LNCAP (cell line): Measurements from ENCODE around the gene LAMC2.

ENCODE experiments used
- TF ChIP-seq, protein P1 (sequence below): fragments of 450-650 bp; IDR thresholded peaks from 2 replicates; pipeline ENCODE4 v1.5.1; 2017; ENCODE audit warnings: mild to moderate bottlenecking

LAMC2 gene

GRCh38 chr1:183203094-183203493 lies 17.0 kb downstream of the LAMC2 start:
- TF ChIP-seq, protein P1, sequence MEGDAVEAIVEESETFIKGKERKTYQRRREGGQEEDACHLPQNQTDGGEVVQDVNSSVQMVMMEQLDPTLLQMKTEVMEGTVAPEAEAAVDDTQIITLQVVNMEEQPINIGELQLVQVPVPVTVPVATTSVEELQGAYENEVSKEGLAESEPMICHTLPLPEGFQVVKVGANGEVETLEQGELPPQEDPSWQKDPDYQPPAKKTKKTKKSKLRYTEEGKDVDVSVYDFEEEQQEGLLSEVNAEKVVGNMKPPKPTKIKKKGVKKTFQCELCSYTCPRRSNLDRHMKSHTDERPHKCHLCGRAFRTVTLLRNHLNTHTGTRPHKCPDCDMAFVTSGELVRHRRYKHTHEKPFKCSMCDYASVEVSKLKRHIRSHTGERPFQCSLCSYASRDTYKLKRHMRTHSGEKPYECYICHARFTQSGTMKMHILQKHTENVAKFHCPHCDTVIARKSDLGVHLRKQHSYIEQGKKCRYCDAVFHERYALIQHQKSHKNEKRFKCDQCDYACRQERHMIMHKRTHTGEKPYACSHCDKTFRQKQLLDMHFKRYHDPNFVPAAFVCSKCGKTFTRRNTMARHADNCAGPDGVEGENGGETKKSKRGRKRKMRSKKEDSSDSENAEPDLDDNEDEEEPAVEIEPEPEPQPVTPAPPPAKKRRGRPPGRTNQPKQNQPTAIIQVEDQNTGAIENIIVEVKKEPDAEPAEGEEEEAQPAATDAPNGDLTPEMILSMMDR = no peak

- TF ChIP-seq, protein P1 = no peak
These were observed 19.2 kb downstream of the LAMC2 start for GRCh38 chr1:183205196-183205781.

DNA sequence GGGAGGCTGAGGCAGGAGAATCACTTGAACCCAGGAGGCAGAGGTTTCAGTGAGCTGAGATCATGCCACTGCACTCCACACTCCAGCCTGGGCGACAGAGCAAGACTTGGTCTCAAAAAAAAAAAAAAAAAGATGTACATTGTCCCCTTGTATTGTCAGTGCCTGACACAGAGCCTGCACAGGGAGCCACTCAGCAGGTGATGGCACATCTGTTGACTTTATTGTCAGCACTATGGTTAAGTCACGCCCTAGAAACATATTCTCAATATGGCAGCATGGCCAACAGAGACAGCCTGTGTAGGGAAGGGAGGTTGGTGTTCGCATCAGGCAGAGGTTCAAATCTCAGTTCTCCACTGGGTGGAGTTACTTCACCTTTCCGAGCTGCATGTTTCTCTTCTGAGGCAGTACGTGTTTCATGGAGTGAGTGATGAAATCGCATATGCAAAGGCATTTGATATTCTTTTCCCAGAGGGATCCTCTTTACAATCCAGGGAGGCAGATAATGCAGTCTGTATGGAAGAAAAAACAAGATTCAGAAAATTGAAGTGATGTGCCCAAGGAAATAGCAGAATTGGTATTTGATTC lies 20.6 kb downstream of the LAMC2 start:
- TF ChIP-seq, protein P1 = no peak

DNA sequence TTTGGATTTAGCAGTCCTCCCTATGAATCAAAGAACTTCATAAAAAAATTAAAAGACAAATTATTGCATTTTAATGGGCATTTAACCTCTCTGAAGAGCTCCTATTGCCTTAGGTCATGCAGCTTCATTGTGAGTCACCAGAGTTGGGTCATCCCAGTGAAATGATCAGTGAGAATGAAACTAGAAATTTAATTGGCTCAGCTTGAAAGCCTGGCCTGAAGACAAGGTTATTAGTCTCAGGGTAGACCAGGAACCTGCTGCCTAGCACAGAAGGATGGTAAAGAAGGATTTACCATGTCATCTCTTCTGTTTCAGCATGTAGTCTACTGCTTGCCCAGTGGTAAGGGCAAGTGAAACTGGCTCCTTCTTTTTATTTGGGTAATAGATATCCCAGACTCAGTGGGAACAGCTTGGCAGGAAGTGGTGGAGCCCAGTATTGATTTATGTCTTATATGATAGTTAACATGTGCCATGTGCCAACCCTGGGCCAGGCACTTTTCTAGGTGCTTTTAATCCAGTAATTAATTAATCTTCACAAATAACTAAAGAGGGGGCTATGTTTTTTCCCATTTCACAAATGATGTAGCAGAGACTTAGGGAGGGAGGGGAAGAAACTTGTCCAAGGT lies 23.6 kb downstream of the LAMC2 start:
- TF ChIP-seq, protein P1 = no peak

DNA sequence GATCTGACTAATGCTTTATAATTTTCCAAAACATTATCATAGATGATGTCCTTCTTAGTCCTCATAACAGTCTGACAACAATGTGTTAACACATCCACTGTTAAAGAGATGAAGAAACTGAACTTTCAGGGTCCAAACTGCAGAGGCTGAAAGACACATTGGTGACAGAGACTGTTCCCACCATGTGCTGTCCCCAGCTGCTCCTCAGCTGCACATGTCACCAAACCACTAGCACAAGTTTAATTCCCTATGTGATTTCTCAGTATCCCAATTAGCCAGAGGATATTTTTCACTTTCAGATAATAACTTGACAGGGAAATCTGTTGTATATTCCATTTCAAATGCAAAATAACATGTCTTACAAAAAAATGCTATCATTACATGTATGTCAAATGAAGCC lies 24.6 kb downstream of the LAMC2 start:
- TF ChIP-seq, protein P1 = no peak

DNA sequence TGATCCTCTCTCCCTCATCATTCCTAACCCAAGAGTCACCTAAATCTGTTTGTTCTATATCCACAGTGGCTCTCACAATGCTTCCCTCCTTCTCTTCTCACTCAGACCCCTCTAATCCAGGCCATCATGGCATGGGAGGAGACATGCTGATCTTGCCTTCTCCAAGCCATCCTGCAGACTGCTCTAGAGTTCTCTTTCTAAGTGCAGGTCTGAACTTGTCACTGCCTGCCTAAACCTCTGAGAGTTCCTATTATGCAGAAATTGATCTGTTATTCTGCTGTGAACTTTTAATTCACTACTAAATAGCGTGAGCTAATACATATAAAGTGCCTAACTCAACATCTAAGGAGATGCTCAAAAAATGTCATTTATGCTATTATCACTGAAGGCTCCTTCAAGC lies 26.8 kb downstream of the LAMC2 start:
- TF ChIP-seq, protein P1 = no peak

DNA sequence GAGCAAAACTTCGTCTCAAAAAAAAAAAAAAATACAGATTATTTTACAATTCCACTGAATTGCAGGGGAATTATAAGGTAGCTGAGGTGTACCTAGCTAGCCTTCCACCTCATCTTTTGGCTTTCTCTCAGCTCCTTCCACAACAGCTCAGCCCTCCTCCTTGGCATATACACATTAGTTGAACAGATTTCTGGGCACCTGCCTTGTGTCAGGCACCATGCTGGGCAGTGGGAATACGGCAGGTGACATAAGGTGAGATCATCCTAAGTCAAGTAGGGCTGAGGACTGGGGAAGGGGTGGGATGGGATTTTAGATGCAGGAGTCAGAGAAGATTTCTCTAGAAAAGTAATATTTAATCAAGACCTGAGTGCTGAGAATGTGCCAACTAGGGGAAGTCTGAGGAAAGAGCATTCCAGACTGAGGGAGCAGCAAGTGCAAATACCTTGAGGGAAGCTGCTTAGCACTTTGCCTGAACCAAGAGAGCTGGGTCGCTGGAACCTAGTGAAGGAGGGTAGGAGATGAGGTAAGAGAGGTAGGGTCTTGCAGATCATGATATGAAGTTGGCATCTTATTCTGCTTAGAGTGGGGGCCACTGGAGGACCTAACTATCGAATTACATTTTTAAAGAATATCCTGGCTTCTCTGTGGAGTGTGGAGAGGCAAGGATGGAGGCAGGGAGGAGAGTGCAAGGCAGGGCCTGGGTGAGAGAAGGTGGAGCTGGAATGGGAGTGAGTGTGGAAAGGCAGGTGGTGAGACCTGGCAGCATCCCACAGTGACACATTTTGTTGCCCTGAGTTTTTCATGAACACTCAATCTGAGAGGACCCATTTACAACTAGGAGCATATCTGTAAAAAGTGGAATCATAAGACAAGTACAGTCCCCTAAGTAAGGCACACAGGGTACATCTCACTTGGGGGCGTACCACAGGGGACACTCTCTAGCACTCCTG lies 28.2 kb downstream of the LAMC2 start:
- TF ChIP-seq, protein P1 = no peak
